Measurements from ENCODE around the gene ZFR2. TPM values are rescaled to one million over a fixed set of nuclear protein-coding genes. Genes with fewer than 3 reads are reported as not detected.

Gene ZFR2
- total and polyA plus RNA-seq, 10 of the 15 experiments (the other 5 are each of a cell fraction or from before 2014, with no cell fraction given) = 0.18 TPM; not detected in 9

DNA sequence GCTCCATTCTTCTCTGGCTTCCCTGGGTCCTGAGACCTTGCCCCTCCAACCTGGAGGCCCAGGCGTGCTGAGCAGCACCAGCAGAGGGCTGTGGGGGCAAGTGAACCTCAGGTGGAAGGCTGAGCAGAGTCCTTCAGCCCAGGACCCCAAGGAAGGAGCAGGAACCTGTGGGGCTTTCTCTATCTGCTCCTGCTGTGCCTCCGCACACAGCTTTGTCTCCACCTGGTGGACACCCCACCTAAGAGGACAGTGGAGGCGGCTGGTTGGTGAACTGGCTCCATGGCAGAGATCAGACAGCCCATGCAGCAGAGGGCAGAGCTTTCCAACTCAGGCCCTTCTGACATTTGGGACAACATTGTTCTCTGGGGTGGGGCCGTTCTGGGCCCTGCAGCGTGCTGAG, 19.7 kb downstream of the ZFR2 start:
- ChIA-PET CTCF (interaction anchor here (0.6 to 1.7 kb wide), 6 partner anchors 10 to 359 kb away, joined by 3 to 4 read pairs (median 3); no protein-coding TSS in a partner anchor), SMC1A (ENCODE audit: uncharacterized antibody, unreplicated experiment) (no interaction called here), POLR2A (interaction anchor here (0.6 kb wide), 1 partner anchor 314 kb away, joined by 3 read pairs; no protein-coding TSS in a partner anchor), RAD21 (ENCODE audit: unreplicated experiment) (no interaction called here)
- Histone ChIP-seq H3K4me1 (ENCODE audit: control insufficient read depth, insufficient read depth, low read length) (no peaks in the 10 kb centered on the region), H3K9ac (ENCODE audit: control insufficient read depth, insufficient read depth, low read length) (no peak overlapping the region), H3K4me3 (no peak overlapping the region), H4K20me1 (ENCODE audit: control insufficient read depth, insufficient read depth) (no peaks in the 10 kb centered on the region), H3K9me3 (replicated peaks; ENCODE audit: control insufficient read depth, insufficient read depth, low read length) (peaks cover 8% of the 10 kb centered on the region; the same call in 2 of the 3 replicates), H3K36me3 (ENCODE audit: control insufficient read depth in 2 of 2, insufficient read depth in 2 of 2, low read length in 1 of 2) (no peaks in the 10 kb centered on the region), H3K27me3 (replicated peaks in 1 of 2; ENCODE audit: control insufficient read depth in 2 of 2, insufficient read depth in 2 of 2, low read length in 1 of 2) (no peaks in the 10 kb centered on the region), H2AFZ (ENCODE audit: control insufficient read depth, low read depth, low read length) (no peak overlapping the region), H3K4me2 (ENCODE audit: control insufficient read depth, insufficient read depth) (no peak overlapping the region), H3K79me2 (ENCODE audit: control insufficient read depth, insufficient read depth, low read length) (no peaks in the 10 kb centered on the region), H3K27ac (ENCODE audit: control insufficient read depth, insufficient read depth) (no peak overlapping the region)
- FAIRE-seq (no peak), ATAC-seq (peak; percentile 52; the same call in 2 of the 3 replicates), DNase-seq (ENCODE audit: low read depth, low spot score) (no peak)
- intact Hi-C loops (cut with micrococcal nuclease; ENCODE audit: unreplicated experiment) (no loop called here), in situ Hi-C loops (cut with MboI) (no loop called here)
- 11% methylated on average over 5 of the region's 5 CpGs for WGBS (ENCODE audit: insufficient coverage, insufficient replicate concordance, low lambda C conversion rate, missing lambda C conversion rate)
- BruUV-seq (replicated peaks) = no TSS peak
- no peak for TF ChIP-seq PRDM15 (CRISPR knock-in tag; IDR thresholded peaks at IDR 0.05)
- TF ChIP-seq SMARCA5 (IDR thresholded peaks at IDR 0.05) = no peak
- TF ChIP-seq MEF2B (IDR thresholded peaks at IDR 0.05; ENCODE audit: partially characterized antibody, poor library complexity, severe bottlenecking) = no peak
- TF ChIP-seq STAT3 (IDR thresholded peaks at IDR 0.05; ENCODE audit: low read depth, low read length) = no peak
- TF ChIP-seq MTA3 (IDR thresholded peaks at IDR 0.05; ENCODE audit: borderline replicate concordance, low read length) = no peak
- TF ChIP-seq ATF3 (IDR thresholded peaks at IDR 0.05; ENCODE audit: borderline replicate concordance, extremely low read depth, low read depth, low read length) = no peak
- TF ChIP-seq SMAD5 (IDR thresholded peaks at IDR 0.05; ENCODE audit: low read depth) = no peak
- TF ChIP-seq ZZZ3 (IDR thresholded peaks at IDR 0.05; ENCODE audit: control insufficient read depth, insufficient read length, low read depth) = no peak
- TF ChIP-seq RAD21 (IDR thresholded peaks at IDR 0.05; ENCODE audit: insufficient read depth, low read depth, low read length) = peak; percentile 57
- TF ChIP-seq GABPA (IDR thresholded peaks at IDR 0.05; ENCODE audit: low read depth) = no peak
- TF ChIP-seq PAX5 (IDR thresholded peaks at IDR 0.05; ENCODE audit: borderline replicate concordance, low read depth, low read length) = no peak
- no peak for TF ChIP-seq BCL11A (IDR thresholded peaks at IDR 0.05; ENCODE audit: low read depth, low read length)
- TF ChIP-seq CREM (IDR thresholded peaks at IDR 0.05; ENCODE audit: low read depth) = no peak
- no peak for TF ChIP-seq TAF1 (IDR thresholded peaks at IDR 0.05; ENCODE audit: borderline replicate concordance, low read depth, low read length)
- TF ChIP-seq SMAD1 (IDR thresholded peaks at IDR 0.05; ENCODE audit: low read depth, partially characterized antibody) = no peak
- no peak for TF ChIP-seq RUNX3 (IDR thresholded peaks at IDR 0.05; ENCODE audit: low read length)
- no peak for TF ChIP-seq RFX5 (IDR thresholded peaks at IDR 0.05; ENCODE audit: low read depth, low read length)
- no peak for TF ChIP-seq PML (IDR thresholded peaks at IDR 0.05; ENCODE audit: low read length)
- no peak for TF ChIP-seq SPI1 (IDR thresholded peaks at IDR 0.05; ENCODE audit: borderline replicate concordance, insufficient read depth, low read depth, low read length)
- no peak for TF ChIP-seq BCLAF1 (IDR thresholded peaks at IDR 0.05)
